ENCODE results near the gene ZNF22.

DNA sequence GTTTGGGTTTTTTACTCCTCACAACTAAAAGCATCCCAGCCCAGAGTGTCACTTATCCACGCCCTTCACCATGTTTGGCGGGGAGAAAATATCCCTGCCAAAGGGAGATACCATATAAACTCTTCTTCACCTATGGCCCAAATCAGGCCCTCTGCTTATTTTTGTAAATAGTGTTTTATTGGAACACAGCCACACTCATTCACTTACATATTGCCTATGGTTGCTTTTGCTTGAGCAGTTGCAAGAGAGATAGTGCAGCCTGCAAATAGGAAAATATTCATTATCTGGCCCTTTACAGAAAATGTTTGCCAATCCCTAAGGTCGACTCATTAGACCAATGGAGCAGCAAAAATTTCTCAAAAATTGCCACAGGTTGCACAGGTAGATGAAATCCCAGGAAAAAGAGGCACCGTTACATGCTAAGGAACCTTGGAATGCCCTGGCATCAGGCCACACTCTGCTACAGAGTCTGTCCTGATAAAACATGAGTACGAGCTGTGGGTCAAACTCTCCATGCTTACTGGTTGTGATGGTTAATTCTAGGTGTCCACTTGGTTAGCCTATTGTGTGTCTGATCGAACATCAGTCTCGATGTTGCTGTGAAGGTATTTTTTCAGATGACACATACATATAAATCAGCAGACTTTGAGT is 49.0 kb upstream of the ZNF22 start:
- TF ChIP-seq FOXM1 (IDR thresholded peaks at IDR 0.05; ENCODE audit: borderline replicate concordance) (no peak), TARDBP (IDR thresholded peaks at IDR 0.05) (no peak), ELF4 (IDR thresholded peaks at IDR 0.05) (no peak), FOXA1 (IDR thresholded peaks at IDR 0.05) (no peak), CTBP1 (IDR thresholded peaks at IDR 0.05; ENCODE audit: borderline replicate concordance) (no peak), NFRKB (IDR thresholded peaks at IDR 0.05) (no peak), HDGF (IDR thresholded peaks at IDR 0.05; ENCODE audit: borderline replicate concordance) (no peak), BHLHE40 (IDR thresholded peaks at IDR 0.05; ENCODE audit: borderline replicate concordance) (no peak), FOXK2 (IDR thresholded peaks at IDR 0.05) (no peak), SUZ12 (IDR thresholded peaks at IDR 0.05) (no peak)

Measured in HEK293T (cell line).